NCI-H345 treated with DMSO at 0.1 percent for 48 hours (cell line): ENCODE data around the gene C4B.
A peak's percentile ranks its signal among the peaks of the same experiment; 100 is the strongest.
"Not testable (repeated sequence)": the region's sequence is repeated elsewhere in the genome, so short reads cannot be mapped to it uniquely, and the experiment has no call there.

Source experiments
- DNase-seq: peaks from one replicate; lab custom pipeline; 2025; ENCODE audit not compliant: unreplicated experiment; lab: John Stamatoyannopoulos, UW

C4B gene

GRCh38 chr6:31980998-31981397 lies 33.6 kb upstream of the C4B start:
- not testable (repeated sequence) for DNase-seq

- not testable (repeated sequence) for DNase-seq
These were observed 32.9 kb upstream of the C4B start, which contains the start of gene C4A for GRCh38 chr6:31981744-31982143. C4A (plus strand) TSS chr6:31982057; CDS start chr6:31982108, 51 bp downstream.

DNA sequence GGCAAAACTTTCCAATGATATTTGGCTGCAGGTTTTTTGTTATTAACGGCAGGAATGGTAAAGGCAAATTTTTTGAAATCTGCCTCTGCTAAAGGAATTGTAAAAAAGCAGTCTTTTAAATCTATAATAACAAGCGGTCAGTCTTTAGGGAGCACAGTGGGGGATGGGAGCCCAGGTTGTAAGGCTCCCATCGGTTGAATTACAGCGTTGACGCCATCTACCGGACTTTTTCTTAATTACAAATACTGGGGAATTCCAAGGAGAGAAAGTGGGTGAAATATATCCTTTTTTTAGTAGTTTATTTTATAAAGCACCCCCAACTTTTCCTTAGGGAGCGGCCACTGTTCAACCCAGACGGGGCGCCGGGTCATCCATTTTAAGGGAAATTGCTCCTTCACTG lies 25.2 kb upstream of the C4B start:
- DNase-seq, result not testable (repeated sequence)

DNA sequence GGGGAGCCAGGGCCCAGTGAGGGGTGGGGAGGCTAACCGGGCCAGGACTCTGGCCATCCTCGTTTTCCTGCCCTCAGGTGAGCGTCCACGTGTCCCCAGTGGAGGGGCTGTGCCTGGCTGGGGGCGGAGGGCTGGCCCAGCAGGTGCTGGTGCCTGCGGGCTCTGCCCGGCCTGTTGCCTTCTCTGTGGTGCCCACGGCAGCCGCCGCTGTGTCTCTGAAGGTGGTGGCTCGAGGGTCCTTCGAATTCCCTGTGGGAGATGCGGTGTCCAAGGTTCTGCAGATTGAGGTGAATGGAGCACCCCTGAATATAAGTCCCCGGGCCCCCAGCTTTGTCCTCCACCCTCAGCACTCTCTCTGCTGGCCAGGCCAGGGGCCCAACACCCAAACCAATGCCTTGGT lies 20.2 kb upstream of the C4B start:
- DNase-seq, result not testable (repeated sequence)

GRCh38 chr6:31996385-31996784 lies 18.2 kb upstream of the C4B start:
- not testable (repeated sequence) for DNase-seq

GRCh38 chr6:32002546-32003268 lies 11.9 kb upstream of the C4B start:
- not testable (repeated sequence) for DNase-seq

GRCh38 chr6:32003301-32003700 lies 11.3 kb upstream of the C4B start:
- not testable (repeated sequence) for DNase-seq

DNA sequence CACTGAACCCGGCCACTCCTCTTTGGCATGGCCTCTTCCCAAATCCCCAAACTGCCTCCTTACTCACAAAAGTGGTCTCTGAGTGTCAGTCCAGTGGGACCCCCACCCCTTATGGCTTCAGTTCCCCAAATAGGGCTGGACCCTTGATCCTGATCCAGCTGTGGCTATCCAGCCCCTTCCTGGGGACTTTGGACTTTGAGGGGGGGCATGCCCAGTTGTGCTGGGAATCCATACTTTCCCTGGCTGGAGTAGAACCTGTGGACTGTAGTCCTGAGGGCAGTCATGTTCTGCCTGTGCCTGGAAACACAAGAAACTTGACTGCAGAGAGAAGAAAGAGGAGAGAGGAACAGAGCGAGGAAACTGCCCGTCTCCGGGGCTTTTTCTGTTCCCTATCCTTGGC lies 10.2 kb upstream of the C4B start:
- not testable (repeated sequence) for DNase-seq

DNA sequence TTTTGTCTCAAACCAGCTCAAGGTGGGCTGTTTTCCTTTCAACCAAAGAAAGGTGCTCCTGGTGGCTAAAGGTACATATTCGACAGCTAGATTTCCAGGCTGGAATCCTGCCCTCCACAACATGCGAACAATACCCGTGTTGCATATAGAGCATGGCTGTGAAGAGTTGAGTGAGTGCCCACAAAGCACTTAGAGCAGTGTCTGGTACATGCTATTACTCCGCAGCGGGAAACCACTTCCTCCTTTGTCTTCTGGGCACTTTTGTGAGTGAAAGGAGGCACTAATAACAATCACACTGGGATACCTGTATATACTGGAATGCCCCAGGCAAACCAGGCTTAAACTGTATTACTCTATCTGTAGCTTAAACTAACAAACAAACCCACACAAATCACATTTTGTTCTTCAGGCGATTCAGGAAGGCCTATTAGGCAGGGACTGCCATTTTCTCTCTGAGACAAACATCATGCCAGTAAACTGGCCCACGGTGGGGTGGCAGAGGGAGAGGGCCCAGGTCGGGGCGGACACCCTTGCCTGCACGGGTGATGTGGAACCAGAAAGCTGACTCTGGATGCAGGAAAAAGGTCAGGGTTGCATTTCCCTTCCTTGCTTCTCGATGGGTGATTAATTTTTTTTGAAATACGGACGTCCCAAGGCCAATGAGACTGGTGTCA lies 9.6 kb upstream of the C4B start:
- DNase-seq, result peak; percentile 20

GRCh38 chr6:32005538-32005880 lies 9.1 kb upstream of the C4B start:
- not testable (repeated sequence) for DNase-seq

DNA sequence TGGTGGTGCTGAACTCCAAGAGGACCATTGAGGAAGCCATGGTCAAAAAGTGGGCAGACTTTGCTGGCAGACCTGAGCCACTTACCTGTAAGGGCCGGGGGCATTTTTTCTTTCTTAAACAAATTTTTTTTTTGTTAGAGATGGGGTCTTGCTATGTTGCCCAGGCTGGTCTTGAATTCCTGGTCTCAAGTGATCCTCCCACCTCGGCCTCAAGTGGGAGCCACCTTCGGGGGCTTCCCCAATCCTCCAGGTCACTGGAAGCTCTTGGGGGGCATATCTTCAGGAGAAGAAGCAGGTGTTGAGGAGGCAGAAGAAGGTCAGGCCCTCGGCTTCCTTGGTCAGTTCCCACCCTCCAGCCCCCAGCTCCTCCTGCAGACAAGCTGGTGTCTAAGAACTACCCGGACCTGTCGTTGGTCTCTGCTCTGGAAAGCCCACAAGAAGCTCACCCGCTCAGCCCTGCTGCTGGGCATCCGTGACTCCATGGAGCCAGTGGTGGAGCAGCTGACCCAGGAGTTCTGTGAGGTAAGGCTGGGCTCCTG lies 8.5 kb upstream of the C4B start:
- not testable (repeated sequence) for DNase-seq

DNA sequence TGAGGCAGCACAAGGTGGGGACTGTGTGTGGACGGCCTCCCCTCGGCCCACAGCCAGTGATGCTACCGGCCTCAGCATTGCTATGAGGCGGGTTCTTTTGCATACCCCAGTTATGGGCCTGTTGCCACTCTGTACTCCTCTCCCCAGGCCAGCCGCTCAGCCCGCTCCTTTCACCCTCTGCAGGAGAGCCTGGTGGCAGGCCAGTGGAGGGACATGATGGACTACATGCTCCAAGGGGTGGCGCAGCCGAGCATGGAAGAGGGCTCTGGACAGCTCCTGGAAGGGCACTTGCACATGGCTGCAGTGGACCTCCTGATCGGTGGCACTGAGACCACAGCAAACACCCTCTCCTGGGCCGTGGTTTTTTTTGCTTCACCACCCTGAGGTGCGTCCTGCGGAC lies 7.5 kb upstream of the C4B start:
- not testable (repeated sequence) for DNase-seq

- DNase-seq, result not testable (repeated sequence)
These were observed 6.6 kb upstream of the C4B start for GRCh38 chr6:32008037-32008436.

DNA sequence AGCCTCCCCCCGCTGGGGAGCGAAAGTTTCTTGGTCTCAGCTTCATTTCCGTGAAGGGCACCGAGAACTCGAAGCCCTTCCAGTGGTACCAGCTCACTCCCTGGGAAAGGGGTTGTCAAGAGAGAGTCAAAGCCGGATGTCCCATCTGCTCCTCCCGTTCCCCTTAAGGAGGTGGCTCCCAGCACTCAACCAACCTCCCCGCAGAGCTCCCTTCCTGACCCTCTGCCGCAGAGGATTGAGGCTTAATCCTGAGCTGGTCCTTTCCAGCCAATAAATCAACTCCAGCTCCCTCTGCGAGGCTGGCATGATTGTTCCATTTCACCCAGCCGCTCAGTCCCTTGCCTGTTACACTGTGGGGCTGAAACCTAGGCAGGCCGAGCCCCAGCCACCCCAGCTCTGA lies 6.0 kb upstream of the C4B start:
- not testable (repeated sequence) for DNase-seq

DNA sequence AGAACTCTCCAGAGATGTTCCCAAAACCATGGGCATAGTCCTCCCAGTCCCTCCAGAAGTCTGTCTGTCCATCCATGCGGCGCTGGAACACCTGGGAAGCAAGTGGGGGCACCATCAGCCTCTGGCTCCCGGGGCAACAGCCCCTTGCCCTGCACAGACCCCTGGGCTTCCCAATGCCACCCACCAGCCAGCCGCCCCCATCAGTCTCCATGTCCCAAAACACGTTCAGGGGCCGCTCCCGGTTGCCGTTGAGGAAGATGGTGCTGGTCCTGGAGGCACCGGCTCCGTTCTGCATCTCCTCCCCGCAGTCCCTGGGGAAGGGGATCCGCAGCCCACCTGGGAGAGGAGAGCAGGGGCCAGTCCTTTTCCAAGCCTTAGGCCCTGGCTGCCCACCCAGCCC lies 5.1 kb upstream of the C4B start:
- DNase-seq, result not testable (repeated sequence)

DNA sequence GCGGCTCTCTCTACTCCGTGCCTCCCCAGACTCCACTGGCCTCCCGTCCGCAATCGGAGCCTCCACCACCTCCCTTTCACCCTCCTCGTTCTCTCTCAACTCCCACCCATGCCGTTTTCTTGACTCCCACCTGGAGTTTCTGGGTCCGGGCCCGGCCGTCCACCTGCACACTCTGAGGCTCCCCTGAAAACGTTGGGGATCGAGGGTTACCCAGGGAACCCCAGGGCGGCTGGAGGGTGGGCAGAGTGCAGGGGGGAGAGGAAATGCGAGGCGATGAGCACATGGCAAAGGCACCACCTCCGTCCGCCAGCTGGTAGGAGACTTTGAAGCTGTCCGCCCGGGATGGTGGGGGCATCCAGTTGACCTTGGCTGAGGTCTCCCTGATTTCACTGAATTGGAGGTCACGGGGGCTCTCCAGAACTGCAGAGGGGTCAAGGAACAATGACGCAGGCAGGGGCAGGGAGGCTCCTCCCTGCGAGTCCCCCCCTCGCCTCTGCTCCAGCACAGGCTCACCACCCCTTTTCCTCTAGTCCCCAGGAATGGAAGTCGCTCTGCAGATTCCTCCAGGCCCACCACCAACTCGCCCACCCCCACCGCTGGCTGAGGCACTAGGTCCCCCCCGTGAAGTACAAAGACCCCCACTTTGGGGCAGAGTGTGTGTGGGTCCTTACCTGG lies 3.6 kb upstream of the C4B start:
- not testable (repeated sequence) for DNase-seq

DNA sequence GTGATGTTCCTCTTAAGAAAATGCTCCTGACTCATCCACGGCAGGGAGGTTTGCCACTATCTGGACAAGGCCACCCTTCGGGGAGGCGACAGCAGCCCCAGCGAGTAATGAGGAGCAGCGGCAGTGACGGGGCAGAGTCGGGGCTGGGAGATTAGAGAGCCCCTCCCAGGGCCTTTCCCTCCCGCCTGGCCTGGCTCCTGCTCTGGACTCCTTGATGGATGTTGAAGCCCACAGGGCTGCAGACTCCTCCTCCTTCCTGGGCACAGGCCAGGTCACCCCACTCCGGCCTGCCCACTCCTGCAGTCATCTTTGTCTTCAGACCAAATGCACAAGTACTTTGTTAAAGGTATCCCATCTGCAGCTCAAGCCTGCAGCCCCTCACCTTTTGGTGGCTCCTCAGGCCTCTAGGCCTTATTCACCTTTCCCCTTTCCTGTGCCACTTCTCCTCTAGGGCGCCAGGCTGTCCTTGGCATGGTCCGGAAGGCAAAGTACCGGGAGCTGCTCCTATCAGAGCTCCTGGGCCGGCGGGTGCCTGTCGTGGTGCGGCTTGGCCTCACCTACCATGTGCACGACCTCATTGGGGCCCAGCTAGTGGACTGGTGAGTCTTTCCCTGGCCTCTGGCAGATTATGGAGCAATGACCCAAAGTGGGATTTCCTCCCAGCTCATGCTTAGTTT lies 1.5 kb upstream of the C4B start:
- DNase-seq, result not testable (repeated sequence)

DNA sequence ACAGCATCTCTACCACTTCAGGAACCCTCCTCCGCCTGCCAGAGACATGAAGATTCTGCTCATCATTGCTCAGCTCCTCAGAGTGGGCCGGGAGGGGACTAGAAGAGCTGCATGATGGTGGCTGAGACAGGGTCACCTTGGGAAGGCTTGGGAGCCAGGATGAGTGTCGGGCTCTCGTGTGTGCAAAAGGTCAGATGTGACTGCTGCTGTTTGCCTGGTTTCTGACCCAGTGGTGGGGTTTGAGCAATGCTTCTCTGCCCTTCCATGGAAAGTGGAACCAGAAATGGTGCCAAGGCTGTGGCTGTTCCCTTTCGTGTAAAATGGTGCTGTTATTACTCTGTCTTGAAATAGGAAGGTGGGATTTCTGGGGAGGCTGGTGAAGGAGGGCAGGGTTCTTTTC lies 857 bp upstream of the C4B start:
- not testable (repeated sequence) for DNase-seq

GRCh38 chr6:32022100-32022499 lies 7.5 kb downstream of the C4B start:
- DNase-seq, result not testable (repeated sequence)

DNA sequence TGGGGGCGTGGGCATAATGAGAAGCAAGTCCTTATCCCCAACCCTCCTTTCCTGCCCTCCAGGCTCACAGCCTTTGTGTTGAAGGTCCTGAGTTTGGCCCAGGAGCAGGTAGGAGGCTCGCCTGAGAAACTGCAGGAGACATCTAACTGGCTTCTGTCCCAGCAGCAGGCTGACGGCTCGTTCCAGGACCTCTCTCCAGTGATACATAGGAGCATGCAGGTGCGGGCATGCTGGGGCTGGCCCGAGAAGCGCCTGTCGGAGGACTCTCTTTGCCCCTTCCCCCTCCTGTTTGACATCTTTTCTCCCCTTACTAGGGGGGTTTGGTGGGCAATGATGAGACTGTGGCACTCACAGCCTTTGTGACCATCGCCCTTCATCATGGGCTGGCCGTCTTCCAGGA lies 14.0 kb downstream of the C4B start:
- DNase-seq, result not testable (repeated sequence)

GRCh38 chr6:32029553-32029952 lies 15.0 kb downstream of the C4B start:
- DNase-seq, result not testable (repeated sequence)
